Measurements from ENCODE around the gene TM9SF2. TPM values are rescaled to one million over a fixed set of nuclear protein-coding genes. Genes with fewer than 3 reads are reported as not detected.

Gene TM9SF2
- total and polyA plus RNA-seq, 9 of the 15 experiments (the other 6 are each of a cell fraction or from before 2014, with no cell fraction given) = 23.3 to 83.2 (median 55.1) TPM

DNA sequence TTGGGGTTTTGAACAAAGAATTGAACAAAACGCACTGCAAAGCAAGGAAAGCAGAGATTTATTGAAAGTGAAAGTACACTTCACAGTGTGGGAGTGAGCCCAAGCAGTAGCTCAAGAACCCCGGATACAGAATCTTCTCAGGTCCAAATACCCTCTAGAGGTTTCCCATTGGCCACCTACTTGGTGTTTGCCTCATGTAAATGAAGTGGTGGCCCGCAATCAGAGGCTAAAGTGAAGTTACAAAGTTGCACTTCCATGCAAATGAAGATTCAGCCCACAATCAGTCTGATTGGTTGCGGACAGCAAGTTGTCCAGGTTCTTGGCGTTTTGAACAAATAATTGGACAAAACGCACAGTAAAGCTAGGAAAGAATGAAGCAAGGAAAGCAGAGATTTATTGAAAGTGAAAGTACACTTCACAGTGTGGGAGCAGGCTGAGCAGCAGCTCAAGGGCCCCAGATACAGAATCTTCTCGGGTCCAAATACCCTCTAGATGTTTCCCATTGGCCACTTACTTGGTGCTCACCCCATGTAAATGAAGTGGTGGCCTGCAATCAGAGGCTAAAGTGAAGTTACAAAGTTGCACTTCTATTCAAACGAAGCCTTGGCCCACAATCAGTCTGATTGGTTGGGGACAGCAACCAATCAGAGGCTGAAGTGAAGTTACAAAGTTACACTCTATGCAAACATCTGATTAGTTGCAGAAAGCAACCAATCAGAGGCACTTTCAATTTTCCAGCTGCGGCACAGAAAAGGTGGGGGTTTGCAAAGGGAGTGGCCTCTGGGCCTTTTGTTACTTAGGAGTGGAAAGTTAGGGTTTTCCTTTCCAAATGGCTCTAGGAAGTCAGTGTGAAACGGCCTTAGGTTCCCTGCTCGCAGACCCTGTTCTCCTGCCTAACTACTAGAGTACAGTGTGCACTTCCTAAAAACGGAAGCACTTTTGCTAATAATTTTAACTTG, 4.8 kb upstream of the TM9SF2 start (continued):
- TF ChIP-seq TEAD1 (CRISPR knock-in tag; IDR thresholded peaks at IDR 0.05) (no peak), FOXM1 (IDR thresholded peaks at IDR 0.05; ENCODE audit: low read depth) (peak; percentile 48; the same call in 1 of the 2 replicates), FOXM1 (CRISPR knock-in tag; IDR thresholded peaks at IDR 0.05; ENCODE audit: low read depth) (no peak)

DNA sequence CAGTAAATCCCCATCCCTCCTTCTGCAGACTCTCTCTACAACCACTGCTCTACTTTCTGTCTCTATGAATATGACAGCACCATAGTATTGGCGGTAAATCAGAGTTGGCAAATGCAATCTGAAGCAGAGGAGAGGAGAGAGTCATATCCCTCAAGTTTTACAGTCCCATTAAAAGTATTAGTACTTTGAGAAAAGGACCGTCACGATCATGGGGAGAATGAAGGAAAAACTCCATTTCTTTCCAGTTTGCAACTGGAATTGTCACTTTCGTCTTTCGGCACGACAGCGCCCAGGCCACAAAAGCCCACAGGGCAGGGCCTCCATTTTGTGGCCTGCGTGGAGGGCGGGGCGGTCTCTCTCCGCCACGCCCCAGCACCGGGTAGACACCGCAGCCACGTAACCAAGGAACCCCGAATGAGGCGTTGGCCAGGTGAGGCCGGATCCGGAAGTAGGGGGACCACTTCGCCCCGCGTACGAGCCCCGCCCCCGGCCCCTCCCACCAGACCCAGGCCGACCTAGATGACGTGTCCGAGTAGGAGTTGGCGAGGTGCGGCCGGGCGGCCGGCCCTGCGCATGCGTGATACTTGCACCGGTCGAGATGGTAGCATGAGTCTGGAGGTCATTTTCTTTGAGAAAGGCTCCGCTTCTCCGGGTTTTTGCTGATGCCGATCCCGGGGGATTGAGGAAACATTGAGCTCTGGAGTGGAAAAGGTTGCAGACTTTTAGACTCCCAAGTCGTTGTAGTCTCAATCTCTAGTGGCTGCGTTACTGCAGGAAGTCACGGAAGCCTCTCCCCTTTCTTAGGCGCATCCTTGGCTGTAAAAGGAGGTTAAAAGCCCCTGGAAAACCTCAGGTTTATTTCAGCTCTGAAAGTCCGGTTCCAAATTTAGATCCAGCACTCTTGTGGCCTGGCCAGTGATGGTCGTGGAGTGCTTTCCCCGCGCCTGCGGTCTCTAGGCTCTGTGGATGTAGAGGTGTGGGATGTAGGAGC, 2.8 kb upstream of the TM9SF2 start:
- ATAC-seq (peak; percentile 81), FAIRE-seq (peak; percentile 93), DNase-seq (ENCODE audit: extremely low read depth in 1 of 4, low spot score in 3 of 4) (peak; percentile 93 to 97 (median 94))
- H3K9me1 ChIP-seq (ENCODE audit: control insufficient read depth, insufficient read depth, low read length) = no peaks in the 10 kb centered on the region
- peaks cover 11% of the 10 kb centered on the region in 2 experiments; a peak in 3 of 5 replicates for H3K4me1 ChIP-seq (replicated peaks in 1 of 2; ENCODE audit: control insufficient read depth in 2 of 2, insufficient read depth in 2 of 2, low read length in 2 of 2)
- intact Hi-C loops (cut with micrococcal nuclease) (no loop called here), in situ Hi-C loops (cut with MboI) (no loop called here)
- H3K9me3 ChIP-seq (replicated peaks; ENCODE audit: control insufficient read depth, insufficient read depth, low read depth, low read length) = no peaks in the 10 kb centered on the region
- H3K79me2 ChIP-seq (ENCODE audit: control insufficient read depth, insufficient read depth, low read length) = peaks cover 24% of the 10 kb centered on the region
- peak overlapping the region; percentile 93 for H2AFZ ChIP-seq (ENCODE audit: low read depth, low read length)
- H3K27ac ChIP-seq (ENCODE audit: extremely low read depth, low read depth, low read length) = peak overlapping the region; percentile 89
- H4K20me1 ChIP-seq (replicated peaks; ENCODE audit: control insufficient read depth, insufficient read depth, low read length) = no peaks in the 10 kb centered on the region
- peak overlapping the region; percentile 89 for H3K4me2 ChIP-seq (ENCODE audit: insufficient read depth, low read length)
- peak overlapping the region; percentile 52 for H3K4me3 ChIP-seq
- H3K27me3 ChIP-seq (ENCODE audit: control insufficient read depth in 2 of 2, insufficient read depth in 2 of 2, low read length in 2 of 2) = no peaks in the 10 kb centered on the region
- H3K36me3 ChIP-seq (ENCODE audit: control insufficient read depth, insufficient read depth, low read length) = no peaks in the 10 kb centered on the region; the same call in 2 of the 3 replicates
- ChIA-PET POLR2A (interaction anchor here (0.6 to 1.1 kb wide), 5 partner anchors 12 to 1399 kb away, joined by 3 to 4 read pairs (median 3); no protein-coding TSS in a partner anchor), CTCF (ENCODE audit: low intra/inter-chr PET ratio) (interaction anchor here (0.6 to 1.0 kb wide), 2 partner anchors 61 to 924 kb away, joined by 3 read pairs; no protein-coding TSS in a partner anchor)
- WGBS (ENCODE audit: insufficient coverage, low coverage, missing lambda C conversion rate) = 3% methylated on average over 22 of the region's 50 CpGs
- BruUV-seq (replicated peaks) = no TSS peak
- peak overlapping the region; percentile 83 to 87; a peak in 3 of 4 replicates for H3K9ac ChIP-seq (ENCODE audit: insufficient read depth in 1 of 2, low read depth in 2 of 2, low read length in 2 of 2)
- TF ChIP-seq, protein P1, sequence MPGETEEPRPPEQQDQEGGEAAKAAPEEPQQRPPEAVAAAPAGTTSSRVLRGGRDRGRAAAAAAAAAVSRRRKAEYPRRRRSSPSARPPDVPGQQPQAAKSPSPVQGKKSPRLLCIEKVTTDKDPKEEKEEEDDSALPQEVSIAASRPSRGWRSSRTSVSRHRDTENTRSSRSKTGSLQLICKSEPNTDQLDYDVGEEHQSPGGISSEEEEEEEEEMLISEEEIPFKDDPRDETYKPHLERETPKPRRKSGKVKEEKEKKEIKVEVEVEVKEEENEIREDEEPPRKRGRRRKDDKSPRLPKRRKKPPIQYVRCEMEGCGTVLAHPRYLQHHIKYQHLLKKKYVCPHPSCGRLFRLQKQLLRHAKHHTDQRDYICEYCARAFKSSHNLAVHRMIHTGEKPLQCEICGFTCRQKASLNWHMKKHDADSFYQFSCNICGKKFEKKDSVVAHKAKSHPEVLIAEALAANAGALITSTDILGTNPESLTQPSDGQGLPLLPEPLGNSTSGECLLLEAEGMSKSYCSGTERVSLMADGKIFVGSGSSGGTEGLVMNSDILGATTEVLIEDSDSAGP (CRISPR knock-in tag; IDR thresholded peaks at IDR 0.05) = no peak
- TF ChIP-seq, protein P2, sequence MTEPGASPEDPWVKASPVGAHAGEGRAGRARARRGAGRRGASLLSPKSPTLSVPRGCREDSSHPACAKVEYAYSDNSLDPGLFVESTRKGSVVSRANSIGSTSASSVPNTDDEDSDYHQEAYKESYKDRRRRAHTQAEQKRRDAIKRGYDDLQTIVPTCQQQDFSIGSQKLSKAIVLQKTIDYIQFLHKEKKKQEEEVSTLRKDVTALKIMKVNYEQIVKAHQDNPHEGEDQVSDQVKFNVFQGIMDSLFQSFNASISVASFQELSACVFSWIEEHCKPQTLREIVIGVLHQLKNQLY (CRISPR knock-in tag; conservative IDR thresholded peaks at IDR 0.05) = no peak
- TF ChIP-seq, protein P3, sequence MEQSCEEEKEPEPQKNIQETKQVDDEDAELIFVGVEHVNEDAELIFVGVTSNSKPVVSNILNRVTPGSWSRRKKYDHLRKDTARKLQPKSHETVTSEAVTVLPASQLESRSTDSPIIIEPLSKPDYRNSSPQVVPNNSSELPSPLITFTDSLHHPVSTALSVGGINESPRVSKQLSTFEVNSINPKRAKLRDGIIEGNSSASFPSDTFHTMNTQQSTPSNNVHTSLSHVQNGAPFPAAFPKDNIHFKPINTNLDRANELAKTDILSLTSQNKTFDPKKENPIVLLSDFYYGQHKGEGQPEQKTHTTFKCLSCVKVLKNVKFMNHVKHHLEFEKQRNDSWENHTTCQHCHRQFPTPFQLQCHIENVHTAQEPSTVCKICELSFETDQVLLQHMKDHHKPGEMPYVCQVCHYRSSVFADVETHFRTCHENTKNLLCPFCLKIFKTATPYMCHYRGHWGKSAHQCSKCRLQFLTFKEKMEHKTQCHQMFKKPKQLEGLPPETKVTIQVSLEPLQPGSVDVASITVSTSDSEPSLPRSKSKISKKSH (CRISPR knock-in tag; IDR thresholded peaks at IDR 0.05) = no peak
- TF ChIP-seq GATA2 (CRISPR knock-in tag; IDR thresholded peaks at IDR 0.05) (no peak), NFE2L1 (tag; IDR thresholded peaks at IDR 0.05; ENCODE audit: borderline replicate concordance, low read depth) (no peak), NELFE (IDR thresholded peaks at IDR 0.05; ENCODE audit: insufficient read depth, insufficient read length) (no peak)
- TF ChIP-seq, protein P4, sequence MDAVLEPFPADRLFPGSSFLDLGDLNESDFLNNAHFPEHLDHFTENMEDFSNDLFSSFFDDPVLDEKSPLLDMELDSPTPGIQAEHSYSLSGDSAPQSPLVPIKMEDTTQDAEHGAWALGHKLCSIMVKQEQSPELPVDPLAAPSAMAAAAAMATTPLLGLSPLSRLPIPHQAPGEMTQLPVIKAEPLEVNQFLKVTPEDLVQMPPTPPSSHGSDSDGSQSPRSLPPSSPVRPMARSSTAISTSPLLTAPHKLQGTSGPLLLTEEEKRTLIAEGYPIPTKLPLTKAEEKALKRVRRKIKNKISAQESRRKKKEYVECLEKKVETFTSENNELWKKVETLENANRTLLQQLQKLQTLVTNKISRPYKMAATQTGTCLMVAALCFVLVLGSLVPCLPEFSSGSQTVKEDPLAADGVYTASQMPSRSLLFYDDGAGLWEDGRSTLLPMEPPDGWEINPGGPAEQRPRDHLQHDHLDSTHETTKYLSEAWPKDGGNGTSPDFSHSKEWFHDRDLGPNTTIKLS (IDR thresholded peaks at IDR 0.05; ENCODE audit: borderline replicate concordance, low read depth) = peak; percentile 99
